ENCODE results near the gene SNED1. TPM values are rescaled to one million over a fixed set of nuclear protein-coding genes. Genes with fewer than 3 reads are reported as not detected.

Gene SNED1
- total RNA-seq, 1 donor from 2014 or later = 7.4 TPM

DNA sequence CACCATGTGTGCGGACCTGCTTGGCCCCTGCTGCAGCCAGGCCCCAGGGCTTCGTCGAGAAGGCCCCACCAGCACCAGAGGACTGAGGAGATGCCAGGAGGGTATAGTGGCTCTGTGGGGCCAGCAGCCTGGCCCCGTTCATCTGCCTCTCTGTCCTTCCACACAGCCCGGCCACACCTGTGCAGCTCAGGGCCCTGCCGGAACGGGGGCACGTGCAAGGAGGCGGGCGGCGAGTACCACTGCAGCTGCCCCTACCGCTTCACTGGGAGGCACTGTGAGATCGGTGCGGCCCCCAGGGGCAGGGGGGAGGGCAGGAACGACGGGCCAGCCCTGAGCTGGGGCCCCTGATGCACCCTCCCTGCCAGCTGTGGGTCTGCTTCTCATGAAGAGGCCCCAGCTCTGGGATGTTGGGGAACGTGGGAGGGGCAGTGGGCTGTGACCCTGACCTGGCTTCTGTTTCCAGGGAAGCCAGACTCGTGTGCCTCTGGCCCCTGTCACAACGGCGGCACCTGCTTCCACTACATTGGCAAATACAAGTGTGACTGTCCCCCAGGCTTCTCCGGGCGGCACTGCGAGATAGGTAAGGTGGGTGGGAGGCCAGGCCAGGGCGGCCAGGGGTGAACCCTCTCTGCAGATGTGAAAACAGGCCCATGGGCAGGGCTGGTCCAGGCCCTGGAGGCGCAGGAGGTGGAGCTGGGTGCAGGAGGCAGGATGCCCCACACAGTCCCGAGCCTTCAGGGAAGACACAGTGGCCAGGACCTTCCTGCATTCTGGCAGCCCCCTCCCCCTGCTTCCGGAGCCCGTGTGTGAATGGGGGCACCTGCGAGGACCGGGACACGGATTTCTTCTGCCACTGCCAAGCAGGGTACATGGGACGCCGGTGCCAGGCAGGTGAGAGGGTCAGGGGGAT lies 53.4 kb downstream of the SNED1 start:
- DNase-seq = no peak
- intact Hi-C loops (cut with micrococcal nuclease) = no loop called here
- no peak for ATAC-seq

DNA sequence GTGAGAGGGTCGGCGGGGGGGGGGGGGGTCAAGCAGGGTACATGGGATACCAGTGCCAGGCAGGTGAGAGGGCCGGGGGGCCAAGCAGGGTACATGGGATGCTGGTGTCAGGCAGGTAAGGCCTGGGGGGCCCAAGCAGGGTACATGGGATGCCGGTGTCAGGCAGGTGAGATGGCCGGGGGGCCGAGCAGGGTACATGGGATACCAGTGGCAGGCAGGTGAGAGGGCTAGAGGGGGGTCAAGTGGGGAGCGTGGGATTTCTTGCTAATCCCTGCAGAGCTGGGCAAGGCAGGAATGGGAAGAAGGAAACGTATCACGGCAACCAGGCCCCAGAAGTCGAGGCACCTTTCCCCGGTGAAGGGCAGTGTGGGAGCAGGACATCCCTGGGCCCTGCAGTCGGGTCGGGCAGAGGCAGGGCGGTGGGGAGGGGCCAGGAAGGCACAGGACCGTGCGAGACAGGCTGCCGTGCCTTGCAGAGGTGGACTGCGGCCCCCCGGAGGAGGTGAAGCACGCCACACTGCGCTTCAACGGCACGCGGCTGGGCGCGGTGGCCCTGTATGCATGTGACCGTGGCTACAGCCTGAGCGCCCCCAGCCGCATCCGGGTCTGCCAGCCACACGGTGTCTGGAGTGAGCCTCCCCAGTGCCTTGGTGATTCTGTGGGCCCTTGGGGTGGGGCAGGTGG lies 54.4 kb downstream of the SNED1 start:
- DNase-seq = no peak
- ATAC-seq = no peak
- intact Hi-C loops (cut with micrococcal nuclease) = no loop called here

DNA sequence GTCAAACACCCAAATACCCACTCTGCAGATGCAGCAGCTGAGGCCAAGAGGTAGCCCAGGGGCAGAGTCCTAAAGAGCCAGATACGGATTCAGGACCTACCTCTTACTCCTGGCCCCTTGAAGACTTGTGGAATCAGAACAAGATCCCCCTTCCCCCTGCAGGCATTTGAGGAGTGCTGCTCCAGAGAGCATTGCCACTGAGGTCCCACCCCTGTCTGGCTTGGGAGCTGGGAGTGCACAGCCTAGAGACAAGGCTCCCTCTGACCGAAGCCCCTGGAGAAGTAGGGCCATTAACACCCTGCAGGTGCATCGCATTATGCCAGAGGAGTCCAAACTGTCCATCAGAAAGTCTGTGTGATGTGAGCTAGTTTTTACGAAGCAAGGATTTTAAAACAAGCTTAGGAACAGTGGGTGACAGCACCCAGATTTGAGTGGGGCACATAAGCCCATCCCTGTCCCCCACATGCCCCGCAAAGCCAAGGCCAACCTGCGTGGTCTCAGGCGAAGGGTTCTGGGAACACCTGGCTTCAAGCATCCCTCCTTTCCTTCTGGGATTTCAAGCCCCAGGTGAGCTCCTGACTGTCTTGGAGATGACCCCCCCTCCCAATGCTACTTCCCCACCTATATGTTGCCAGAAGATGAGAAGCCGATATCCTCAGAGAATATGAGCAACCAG lies 55.3 kb downstream of the SNED1 start:
- intact Hi-C loops (cut with micrococcal nuclease) = no loop called here
- DNase-seq (no peak), ATAC-seq (no peak)

DNA sequence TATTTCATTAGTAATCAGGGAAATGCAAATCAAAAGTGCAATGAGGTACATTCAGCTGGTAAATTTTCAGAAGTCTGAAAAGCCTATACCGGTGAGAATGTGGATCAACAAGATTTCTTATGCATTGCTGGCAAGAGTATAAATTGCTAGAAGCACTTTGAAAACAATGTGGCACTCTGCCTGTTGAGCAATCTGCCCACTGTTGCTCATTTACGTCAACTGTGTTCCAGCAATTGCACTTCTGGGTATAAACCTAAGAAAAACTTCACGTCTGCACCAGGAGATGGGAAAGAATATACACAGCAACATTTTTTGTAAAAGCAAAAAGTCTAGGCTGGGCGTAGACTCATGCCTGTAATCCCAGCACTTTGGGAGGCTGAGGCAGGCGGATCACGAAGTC lies 62.9 kb downstream of the SNED1 start:
- DNase-seq (no peak), ATAC-seq (no peak)
- intact Hi-C loops (cut with micrococcal nuclease) = no loop called here

DNA sequence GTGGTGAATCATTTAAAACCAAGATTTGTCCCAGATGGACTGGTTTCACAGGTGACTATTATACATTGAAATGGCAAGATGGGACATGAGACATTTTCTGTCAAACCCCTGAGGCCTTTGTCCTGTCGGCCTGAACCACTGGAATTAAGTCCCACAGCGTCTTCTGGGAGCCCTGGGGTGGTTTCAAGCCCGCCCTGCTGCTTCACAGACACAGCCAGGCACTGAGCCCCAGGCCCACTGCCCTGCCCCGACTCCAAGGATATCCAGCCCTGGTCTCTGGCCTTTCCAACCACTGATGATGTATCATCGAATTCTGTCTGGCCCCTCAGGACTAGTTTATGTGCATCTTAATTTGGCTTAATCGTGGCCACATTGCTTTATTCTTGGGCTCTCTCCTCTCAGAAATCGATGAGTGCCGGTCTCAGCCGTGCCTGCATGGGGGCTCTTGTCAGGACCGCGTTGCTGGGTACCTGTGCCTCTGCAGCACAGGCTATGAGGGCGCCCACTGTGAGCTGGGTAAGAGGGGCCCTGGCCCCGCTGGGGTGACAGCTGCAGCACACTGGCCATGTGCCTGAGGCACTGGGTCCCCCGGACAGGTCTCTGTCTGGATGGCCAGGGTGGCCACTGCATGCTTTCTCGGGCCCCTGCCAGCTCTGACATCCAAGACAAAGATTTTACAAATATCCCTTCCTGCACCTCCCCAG lies 64.1 kb downstream of the SNED1 start:
- intact Hi-C loops (cut with micrococcal nuclease) = no loop called here
- no peak for ATAC-seq
- DNase-seq = no peak

DNA sequence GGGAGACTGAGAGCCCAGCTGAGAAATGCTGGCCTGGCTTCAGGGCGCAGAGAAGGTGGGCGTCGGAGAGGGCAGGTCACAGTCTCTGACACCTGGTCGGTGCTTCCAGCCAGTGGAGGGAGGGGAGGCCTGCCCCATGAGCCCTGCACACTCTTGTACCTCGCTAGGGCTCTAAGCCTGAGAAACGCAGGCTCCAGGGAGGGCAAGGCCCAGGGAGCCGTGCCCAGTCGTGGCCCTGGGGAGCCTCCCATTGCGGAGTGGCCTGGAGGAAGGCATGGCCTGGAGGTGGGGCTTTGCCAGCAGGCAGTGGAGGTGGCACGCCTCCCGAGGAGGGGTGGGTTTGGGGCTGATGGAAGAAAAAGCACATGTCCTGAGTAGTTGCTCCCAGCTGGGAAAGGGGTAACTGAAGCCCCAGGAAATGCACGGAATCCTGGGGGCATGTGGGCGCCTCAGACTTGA lies 64.7 kb downstream of the SNED1 start:
- ATAC-seq (peak; percentile 13), DNase-seq (no peak)
- intact Hi-C loops (cut with micrococcal nuclease) = no loop called here

DNA sequence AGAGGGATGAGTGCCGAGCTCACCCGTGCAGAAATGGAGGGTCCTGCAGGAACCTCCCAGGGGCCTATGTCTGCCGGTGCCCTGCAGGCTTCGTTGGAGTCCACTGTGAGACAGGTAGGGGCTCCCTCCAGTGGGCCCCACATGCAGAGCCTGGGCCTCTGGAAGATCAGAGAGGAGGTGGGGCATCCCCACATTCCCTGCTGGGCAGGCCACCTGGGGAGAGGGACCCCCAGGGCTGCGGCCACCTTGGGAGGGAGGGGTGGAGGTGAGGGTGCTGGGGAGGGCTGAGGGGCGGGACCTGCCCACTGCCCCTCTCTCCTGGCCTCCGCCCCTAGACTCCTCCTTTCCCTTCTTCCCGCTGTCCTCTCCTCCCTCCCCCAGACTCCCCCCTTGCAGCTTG lies 65.2 kb downstream of the SNED1 start:
- peak; percentile 25 for DNase-seq
- intact Hi-C loops (cut with micrococcal nuclease) = no loop called here

DNA sequence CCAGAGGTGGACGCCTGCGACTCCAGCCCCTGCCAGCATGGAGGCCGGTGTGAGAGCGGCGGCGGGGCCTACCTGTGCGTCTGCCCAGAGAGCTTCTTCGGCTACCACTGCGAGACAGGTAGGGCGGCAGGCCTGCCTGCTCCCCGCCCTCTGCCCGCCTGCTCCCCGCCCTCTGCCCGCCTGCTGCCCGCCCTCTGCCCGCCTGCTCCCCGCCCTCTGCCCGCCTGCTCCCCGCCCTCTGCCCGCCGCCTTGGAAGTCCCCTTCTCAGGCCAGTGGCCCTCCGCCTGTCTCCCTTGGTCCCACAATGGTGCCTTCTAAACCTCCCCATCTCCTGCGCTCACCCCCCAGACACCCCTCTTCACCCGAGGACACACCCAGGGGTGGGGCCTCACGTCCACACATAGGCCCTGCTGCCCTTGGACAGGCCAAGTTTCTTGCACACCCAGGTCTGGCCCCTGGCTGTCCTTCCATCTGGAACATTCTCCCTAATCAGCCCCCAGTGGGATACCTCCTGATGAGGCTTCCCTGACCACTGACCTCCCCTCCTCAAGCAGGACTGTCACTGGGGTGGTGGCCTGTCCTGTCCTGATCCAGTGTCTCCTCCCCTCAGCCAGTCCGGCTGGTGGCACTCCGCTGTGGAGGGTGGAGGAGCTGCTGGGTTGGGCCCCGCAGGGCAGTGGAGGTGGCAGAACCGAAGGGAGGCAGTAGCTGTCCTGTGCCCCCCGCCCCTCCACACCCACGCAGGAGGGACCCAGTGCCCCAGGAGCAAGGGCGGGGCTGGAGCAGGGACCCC lies 65.8 kb downstream of the SNED1 start:
- intact Hi-C loops (cut with micrococcal nuclease) = no loop called here
- DNase-seq (peak; percentile 43), ATAC-seq (peak; percentile 70)

More for the DNA sequence above, 65.2 kb downstream of the SNED1 start:
- peak; percentile 23 for ATAC-seq

DNA sequence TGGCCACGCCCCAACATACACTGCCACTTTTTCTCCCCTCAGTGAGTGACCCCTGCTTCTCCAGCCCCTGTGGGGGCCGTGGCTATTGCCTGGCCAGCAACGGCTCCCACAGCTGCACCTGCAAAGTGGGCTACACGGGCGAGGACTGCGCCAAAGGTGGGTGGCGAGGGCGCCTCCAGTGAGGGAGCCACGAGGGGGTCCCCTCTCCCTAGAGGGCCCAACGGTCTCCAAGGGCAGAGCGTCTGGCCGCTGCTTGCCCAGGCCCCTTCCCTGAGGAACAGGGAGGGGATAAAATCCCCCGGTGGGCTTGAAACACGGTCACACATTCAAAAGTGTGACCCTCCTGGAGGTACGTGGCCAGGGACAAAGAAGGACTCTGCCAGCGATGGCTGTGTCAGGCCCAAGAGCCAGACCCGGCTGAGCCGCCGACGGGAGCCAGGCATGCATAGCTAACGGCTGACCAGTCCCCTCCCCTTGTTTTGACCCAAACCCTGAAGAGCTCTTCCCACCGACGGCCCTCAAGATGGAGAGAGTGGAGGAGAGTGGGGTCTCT lies 66.5 kb downstream of the SNED1 start:
- ATAC-seq (no peak), DNase-seq (no peak)
- intact Hi-C loops (cut with micrococcal nuclease) = no loop called here

DNA sequence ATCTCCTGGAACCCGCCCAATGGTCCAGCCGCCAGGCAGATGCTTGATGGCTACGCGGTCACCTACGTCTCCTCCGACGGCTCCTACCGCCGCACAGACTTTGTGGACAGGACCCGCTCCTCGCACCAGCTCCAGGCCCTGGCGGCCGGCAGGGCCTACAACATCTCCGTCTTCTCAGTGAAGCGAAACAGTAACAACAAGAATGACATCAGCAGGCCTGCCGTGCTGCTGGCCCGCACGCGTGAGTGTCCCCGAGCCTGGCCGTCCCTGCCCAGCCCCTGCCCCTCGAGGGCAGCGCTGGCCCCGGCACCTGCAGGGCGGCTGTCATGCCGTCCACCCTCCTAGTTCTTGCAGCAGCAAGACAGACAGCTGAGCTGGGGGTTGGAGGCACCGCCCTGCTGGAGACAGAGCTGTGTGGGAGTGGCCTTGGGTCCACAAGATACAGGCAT lies 67.0 kb downstream of the SNED1 start:
- DNase-seq (no peak), ATAC-seq (no peak)
- intact Hi-C loops (cut with micrococcal nuclease) = no loop called here

DNA sequence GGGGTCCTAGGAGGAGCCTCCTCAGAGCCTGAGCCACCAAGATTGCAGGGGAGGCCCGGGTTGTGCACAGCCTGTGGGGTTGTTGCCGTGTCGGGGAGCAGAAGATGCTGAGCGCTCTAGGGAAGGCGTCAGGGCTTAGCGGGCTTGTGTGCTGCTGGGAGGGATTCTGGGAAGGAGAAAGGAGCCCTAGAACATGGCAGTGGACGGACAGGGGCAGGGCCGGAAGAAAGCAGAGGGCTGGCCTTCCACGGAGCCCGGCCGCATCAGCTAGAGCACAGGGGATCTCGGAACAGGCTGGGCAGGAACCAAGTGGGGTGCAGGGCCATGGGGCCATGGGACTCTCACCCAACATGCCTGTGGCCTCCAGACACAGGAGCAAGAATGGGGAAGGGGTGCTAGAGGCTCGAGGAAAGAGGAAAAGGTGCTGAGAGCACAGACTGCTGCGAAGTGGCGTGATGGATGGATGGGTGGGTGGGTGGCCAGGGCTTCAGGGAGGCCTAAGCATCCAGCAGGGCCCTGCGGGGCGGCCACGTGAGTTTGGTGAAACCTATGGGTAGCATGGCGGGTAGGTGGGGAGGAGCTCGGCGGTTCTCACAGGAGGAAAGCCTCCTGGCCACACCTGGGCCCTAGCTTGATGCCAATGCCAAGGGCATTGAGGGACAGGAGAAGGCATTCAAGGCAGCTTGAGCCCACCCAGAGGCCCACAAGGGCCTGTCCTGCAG lies 67.9 kb downstream of the SNED1 start:
- DNase-seq = peak; percentile 24
- no peak for ATAC-seq
- intact Hi-C loops (cut with micrococcal nuclease) = no loop called here

DNA sequence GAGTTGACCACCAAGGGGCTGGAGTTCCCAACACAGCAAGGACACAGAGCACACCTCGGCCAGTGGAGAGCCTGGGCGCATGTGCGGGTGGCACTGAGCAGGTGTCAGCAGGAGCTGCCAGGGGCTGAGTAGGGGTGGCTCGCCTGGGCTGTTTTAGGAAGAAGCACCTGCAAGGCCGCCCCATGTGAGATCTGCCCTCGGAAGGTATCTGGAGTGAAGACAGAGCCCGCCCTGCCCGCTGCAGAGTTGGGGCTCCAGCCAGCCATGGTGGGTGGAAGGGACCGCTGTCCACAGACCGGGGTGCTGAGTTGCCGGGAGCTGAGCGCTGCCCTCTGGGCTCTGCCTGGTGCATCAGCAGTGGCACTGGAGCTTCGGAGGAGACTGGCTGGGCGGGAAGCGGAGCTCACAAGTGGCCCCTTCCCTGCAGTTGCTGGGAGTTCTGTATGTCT lies 68.5 kb downstream of the SNED1 start:
- ATAC-seq (no peak), DNase-seq (peak; percentile 24)
- intact Hi-C loops (cut with micrococcal nuclease) = no loop called here

DNA sequence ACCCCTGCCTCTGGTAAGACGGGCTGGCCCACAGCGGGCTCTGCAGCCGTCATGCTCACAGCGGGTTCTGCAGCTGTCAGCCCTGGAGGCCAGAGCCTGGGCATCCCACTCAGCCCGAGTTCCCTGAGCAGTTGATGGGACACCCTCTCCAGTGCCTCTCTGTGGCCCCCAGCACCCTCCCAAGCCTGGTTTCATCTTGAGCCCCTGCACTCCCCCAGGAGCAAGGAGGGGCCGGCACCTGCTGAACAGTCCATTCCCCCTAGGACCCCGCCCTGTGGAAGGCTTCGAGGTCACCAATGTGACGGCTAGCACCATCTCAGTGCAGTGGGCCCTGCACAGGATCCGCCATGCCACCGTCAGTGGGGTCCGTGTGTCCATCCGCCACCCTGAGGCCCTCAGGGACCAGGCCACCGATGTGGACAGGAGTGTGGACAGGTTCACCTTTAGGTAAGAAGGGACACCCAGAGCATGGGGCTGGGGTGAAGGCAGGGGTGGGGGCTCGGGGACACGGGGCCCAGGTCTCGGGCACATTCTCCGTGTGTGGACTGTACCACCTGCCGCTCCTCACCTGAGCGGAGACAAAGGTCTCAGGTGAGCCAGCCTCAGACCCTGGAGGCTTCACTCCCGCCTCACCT lies 69.2 kb downstream of the SNED1 start:
- intact Hi-C loops (cut with micrococcal nuclease) = no loop called here
- DNase-seq (peak; percentile 23), ATAC-seq (no peak)

DNA sequence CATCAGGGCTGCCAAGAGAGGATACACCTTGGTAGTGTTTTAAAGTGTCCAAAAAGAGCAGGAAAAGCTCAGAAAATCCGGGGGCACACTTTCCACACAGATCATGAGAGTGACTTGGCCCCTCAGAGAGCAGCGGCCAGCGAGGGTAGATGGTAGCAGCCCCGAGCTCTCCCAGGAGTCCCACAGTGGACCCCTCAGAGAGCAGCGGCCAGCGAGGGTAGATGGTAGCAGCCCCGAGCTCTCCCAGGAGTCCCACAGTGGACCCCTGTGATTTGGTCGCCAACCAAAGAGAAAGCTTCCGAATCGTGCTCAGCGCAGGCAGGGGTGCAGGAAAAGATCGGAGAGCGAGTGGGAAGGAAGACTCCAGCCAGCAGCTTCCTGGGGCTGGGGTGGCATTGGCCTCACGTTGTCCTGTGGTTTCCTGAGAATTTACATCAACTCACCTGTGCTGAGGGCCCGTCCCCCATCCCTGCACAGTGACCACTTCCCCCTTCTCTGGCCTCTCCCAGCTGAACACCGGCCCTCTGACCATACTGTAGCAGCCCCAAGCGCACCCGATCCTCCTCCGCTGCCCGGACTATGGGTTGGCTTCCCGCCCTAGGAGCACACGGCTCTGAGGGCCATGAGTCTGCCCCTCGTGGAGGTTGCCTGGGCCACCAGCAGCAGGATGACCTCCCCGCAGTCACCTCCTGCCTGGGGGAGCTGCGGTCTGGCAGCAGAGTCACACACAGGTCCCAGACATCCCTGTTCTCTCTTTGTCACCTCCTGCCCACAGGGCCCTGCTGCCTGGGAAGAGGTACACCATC lies 69.9 kb downstream of the SNED1 start:
- DNase-seq (no peak), ATAC-seq (no peak)
- intact Hi-C loops (cut with micrococcal nuclease) = no loop called here

DNA sequence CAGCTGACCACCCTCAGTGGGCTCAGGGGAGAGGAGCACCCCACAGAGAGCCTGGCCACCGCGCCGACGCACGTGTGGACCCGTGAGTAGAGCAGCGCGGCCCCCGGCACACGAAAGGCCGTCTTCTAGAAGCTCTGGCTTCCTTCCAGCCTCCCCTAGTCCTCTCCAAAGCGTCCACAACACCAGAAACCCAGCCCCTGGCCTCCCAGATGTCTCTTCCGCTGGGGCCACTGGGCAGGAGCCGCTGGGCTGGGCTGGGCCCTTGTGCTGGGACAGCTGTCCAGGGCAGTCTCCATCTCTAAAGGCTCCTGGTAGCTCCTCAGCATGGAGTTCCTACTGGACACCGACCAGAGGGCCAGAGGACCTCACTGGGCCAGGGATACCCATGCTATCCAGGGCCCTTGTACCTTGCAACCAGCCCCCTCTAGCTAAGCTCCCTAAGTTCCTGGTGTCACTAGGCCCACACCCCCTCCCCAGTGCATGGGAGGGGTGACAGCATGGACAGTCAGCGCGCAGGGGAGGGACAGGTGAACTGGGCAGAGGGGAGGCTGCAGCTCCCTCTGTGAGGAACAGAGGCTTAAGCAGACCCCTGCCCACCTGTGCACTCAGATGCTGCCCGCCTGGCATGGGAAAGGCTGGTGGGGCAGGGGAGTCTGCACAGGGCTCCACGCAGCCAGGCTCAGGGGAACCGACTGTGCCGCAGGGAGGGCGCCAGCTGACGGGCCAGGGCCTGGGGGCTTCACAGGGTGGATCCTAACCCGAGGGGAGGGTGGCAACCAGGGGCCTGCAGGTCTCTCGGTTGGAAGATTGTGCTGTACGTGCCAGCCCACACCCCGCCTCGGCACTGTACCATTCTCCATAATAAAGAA lies 70.8 kb downstream of the SNED1 start:
- DNase-seq (no peak), ATAC-seq (no peak)
- intact Hi-C loops (cut with micrococcal nuclease) = no loop called here

Measured in left ventricle myocardium superior (tissue), 1 donor.